Right lobe of liver (tissue), 4 donors: Measurements from ENCODE around the gene CAP2.

Source experiments
- CTCF ChIP-seq, 4 donors: fragments of 200-600 bp in 3 of 4; fragments of 450-650 bp in 1 of 4; IDR thresholded peaks; one replicate each; pipeline versions ENCODE4 v1.5.1 to v1.8.0; 2016 to 2022; ENCODE audit warnings: antibody characterized with exemption in 4 of 4, mild to moderate bottlenecking in 2 of 4
- POLR2A ChIP-seq: fragments of 450-650 bp; IDR thresholded peaks from one replicate; pipeline ENCODE4 v1.6.1; 2017; ENCODE audit warnings: antibody characterized with exemption, mild to moderate bottlenecking
- donor health status: DM: no; HTN: no; CAD: no.
- donor health status: DM: no; HTN: no; CAD: no.
- donor health status: DM: no; HTN: yes; CAD: no.

GRCh38 chr6:17423026-17423425 is 29.6 kb downstream of the CAP2 start:
- TF ChIP-seq CTCF (IDR thresholded peaks at IDR 0.05), result no peak
- no peak for TF ChIP-seq POLR2A
